ENCODE data around the gene EXOSC2. TPM values are rescaled to one million over a fixed set of nuclear protein-coding genes. Genes with fewer than 3 reads are reported as not detected.

Gene EXOSC2
- total and polyA plus RNA-seq, 2 of the 13 experiments (the other 11 are each of a cell fraction or from before 2014, with no cell fraction given), result 27.5 to 63.8 TPM

DNA sequence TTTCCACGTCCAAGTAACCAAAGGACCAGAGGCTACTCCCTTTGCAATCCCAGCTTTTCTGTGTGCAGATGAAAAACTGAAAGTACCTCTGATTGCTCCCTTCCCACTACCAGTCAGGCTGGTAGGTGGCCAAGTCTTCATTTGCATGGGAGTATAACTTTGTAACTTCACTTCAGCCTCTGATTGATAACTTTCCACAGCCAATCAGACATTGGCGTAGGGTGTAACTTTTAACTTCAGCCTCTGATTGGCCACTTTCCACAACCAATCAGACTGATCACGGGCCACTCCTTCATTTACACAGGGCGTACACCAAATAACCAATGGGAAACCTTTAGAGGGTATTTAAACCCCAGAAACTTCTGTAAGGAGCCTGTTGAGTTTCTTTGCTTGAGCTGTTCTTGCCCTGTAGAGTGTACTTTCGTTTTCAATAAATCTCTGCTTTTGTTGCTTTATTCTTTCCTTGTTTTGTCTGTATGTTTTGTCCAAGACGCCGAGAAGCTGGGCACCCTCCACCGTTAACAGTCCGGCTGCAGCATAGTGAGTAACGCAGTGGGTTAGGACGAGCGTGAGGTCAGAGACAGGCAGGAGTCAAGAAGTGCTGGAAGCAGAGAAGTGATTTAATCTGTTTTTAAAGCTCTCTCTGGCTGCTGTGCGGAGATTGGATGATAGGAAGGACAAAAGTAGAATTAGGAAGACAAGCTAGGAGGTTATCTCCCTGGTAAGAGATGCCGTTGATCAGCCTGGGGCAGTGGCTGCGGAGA, 3.5 kb upstream of the EXOSC2 start (continued):
- no peak for TF ChIP-seq EZH2 (conservative IDR thresholded peaks at IDR 0.05; ENCODE audit: low read depth, low read length)
- TF ChIP-seq ZNF616 (CRISPR knock-in tag; IDR thresholded peaks at IDR 0.05; ENCODE audit: low read depth), result no peak
- no peak for TF ChIP-seq PPARG (CRISPR knock-in tag; conservative IDR thresholded peaks at IDR 0.05)
- TF ChIP-seq, protein P1, sequence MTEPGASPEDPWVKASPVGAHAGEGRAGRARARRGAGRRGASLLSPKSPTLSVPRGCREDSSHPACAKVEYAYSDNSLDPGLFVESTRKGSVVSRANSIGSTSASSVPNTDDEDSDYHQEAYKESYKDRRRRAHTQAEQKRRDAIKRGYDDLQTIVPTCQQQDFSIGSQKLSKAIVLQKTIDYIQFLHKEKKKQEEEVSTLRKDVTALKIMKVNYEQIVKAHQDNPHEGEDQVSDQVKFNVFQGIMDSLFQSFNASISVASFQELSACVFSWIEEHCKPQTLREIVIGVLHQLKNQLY (CRISPR knock-in tag; IDR thresholded peaks at IDR 0.05), result no peak
- TF ChIP-seq, protein P2, sequence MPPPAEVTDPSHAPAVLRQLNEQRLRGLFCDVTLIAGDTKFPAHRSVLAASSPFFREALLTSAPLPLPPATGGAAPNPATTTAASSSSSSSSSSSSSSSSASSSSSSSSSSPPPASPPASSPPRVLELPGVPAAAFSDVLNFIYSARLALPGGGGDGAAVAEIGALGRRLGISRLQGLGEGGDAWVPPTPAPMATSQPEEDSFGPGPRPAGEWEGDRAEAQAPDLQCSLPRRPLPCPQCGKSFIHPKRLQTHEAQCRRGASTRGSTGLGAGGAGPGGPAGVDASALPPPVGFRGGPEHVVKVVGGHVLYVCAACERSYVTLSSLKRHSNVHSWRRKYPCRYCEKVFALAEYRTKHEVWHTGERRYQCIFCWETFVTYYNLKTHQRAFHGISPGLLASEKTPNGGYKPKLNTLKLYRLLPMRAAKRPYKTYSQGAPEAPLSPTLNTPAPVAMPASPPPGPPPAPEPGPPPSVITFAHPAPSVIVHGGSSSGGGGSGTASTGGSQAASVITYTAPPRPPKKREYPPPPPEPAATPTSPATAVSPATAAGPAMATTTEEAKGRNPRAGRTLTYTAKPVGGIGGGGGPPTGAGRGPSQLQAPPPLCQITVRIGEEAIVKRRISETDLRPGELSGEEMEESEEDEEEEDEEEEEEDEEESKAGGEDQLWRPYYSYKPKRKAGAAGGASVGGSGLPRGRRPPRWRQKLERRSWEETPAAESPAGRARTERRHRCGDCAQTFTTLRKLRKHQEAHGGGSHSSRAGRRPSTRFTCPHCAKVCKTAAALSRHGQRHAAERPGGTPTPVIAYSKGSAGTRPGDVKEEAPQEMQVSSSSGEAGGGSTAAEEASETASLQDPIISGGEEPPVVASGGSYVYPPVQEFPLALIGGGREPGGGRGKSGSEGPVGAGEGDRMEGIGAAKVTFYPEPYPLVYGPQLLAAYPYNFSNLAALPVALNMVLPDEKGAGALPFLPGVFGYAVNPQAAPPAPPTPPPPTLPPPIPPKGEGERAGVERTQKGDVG (CRISPR knock-in tag; IDR thresholded peaks at IDR 0.05; ENCODE audit: borderline replicate concordance), result no peak
- TF ChIP-seq ZNF570 (CRISPR knock-in tag; IDR thresholded peaks at IDR 0.05; ENCODE audit: borderline replicate concordance), result no peak
- no peak for TF ChIP-seq ATAD3A (CRISPR knock-in tag; IDR thresholded peaks at IDR 0.05)
- no peak for TF ChIP-seq MYNN (CRISPR knock-in tag; IDR thresholded peaks at IDR 0.05; ENCODE audit: low read depth)
- no peak for TF ChIP-seq STAT5B (CRISPR knock-in tag; IDR thresholded peaks at IDR 0.05)
- peak; percentile 48; the same call in 1 of the 2 replicates for TF ChIP-seq CCDC6 (CRISPR knock-in tag; IDR thresholded peaks at IDR 0.05)
- no peak for TF ChIP-seq DMAP1 (CRISPR knock-in tag; IDR thresholded peaks at IDR 0.05)
- TF ChIP-seq, protein P3, sequence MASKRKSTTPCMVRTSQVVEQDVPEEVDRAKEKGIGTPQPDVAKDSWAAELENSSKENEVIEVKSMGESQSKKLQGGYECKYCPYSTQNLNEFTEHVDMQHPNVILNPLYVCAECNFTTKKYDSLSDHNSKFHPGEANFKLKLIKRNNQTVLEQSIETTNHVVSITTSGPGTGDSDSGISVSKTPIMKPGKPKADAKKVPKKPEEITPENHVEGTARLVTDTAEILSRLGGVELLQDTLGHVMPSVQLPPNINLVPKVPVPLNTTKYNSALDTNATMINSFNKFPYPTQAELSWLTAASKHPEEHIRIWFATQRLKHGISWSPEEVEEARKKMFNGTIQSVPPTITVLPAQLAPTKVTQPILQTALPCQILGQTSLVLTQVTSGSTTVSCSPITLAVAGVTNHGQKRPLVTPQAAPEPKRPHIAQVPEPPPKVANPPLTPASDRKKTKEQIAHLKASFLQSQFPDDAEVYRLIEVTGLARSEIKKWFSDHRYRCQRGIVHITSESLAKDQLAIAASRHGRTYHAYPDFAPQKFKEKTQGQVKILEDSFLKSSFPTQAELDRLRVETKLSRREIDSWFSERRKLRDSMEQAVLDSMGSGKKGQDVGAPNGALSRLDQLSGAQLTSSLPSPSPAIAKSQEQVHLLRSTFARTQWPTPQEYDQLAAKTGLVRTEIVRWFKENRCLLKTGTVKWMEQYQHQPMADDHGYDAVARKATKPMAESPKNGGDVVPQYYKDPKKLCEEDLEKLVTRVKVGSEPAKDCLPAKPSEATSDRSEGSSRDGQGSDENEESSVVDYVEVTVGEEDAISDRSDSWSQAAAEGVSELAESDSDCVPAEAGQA (IDR thresholded peaks at IDR 0.05; ENCODE audit: low read depth), result no peak
- TF ChIP-seq, protein P3 (CRISPR knock-in tag; IDR thresholded peaks at IDR 0.05; ENCODE audit: borderline replicate concordance), result no peak
- TF ChIP-seq ZNF343 (CRISPR knock-in tag; IDR thresholded peaks at IDR 0.05), result no peak
- no peak for TF ChIP-seq ZNF256 (CRISPR knock-in tag; conservative IDR thresholded peaks at IDR 0.05)
- no peak for TF ChIP-seq TBP (CRISPR knock-in tag; IDR thresholded peaks at IDR 0.05)
- TF ChIP-seq EEA1 (CRISPR knock-in tag; IDR thresholded peaks at IDR 0.05; ENCODE audit: borderline replicate concordance), result no peak
- TF ChIP-seq, protein P4, sequence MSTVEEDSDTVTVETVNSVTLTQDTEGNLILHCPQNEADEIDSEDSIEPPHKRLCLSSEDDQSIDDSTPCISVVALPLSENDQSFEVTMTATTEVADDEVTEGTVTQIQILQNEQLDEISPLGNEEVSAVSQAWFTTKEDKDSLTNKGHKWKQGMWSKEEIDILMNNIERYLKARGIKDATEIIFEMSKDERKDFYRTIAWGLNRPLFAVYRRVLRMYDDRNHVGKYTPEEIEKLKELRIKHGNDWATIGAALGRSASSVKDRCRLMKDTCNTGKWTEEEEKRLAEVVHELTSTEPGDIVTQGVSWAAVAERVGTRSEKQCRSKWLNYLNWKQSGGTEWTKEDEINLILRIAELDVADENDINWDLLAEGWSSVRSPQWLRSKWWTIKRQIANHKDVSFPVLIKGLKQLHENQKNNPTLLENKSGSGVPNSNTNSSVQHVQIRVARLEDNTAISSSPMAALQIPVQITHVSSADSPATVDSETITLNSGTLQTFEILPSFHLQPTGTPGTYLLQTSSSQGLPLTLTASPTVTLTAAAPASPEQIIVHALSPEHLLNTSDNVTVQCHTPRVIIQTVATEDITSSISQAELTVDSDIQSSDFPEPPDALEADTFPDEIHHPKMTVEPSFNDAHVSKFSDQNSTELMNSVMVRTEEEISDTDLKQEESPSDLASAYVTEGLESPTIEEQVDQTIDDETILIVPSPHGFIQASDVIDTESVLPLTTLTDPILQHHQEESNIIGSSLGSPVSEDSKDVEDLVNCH (CRISPR knock-in tag; IDR thresholded peaks at IDR 0.05), result no peak
- TF ChIP-seq ZFP36L2 (CRISPR knock-in tag; IDR thresholded peaks at IDR 0.05), result no peak
